Mesenchymal stem cell (in vitro differentiated cells and primary cell): ENCODE data around the gene FAM110D.

Experiments used
- DNase-seq: peaks from one replicate; pipeline ENCODE4 v3.0.0-alpha.2; 2013
- H2AFZ ChIP-seq: one replicate; pipeline ENCODE4 v1.6.1; 2013; ENCODE audit warnings: low read depth, mild to moderate bottlenecking, control low read depth, inconsistent platforms, low read length, moderate library complexity
- H2AK5ac ChIP-seq: 2 replicates; pipeline ENCODE4 v1.6.1; 2013; ENCODE audit warnings: low read length, moderate library complexity, mild to moderate bottlenecking, inconsistent platforms; ENCODE audit not compliant: severe bottlenecking
- H2BK120ac ChIP-seq: one replicate; pipeline ENCODE4 v1.6.1; 2013; ENCODE audit warnings: low read depth, mild to moderate bottlenecking, inconsistent platforms, low read length, moderate library complexity
- H2BK12ac ChIP-seq, 2 experiments: one replicate each; pipeline ENCODE4 v1.6.1; 2013; ENCODE audit warnings: inconsistent platforms in 2 of 2, low read length in 2 of 2, mild to moderate bottlenecking in 2 of 2, moderate library complexity in 2 of 2, control low read depth in 1 of 2
- H2BK15ac ChIP-seq: one replicate; pipeline ENCODE4 v1.6.1; 2013; ENCODE audit warnings: mild to moderate bottlenecking, low read depth, inconsistent platforms; ENCODE audit not compliant: poor library complexity, severe bottlenecking
- H2BK5ac ChIP-seq: 2 replicates; pipeline ENCODE4 v1.6.1; 2013; ENCODE audit warnings: low read depth, mild to moderate bottlenecking, low read length, control low read depth, inconsistent platforms; ENCODE audit not compliant: poor library complexity, severe bottlenecking
- H3K14ac ChIP-seq, 2 experiments: one replicate each; pipeline ENCODE4 v1.6.1; 2013; ENCODE audit warnings: inconsistent platforms in 2 of 2, low read length in 2 of 2, control low read depth in 1 of 2, mild to moderate bottlenecking in 1 of 2, moderate library complexity in 1 of 2
- H3K18ac ChIP-seq, 2 experiments: one replicate each; pipeline ENCODE4 v1.6.1; 2013; ENCODE audit warnings: inconsistent platforms in 2 of 2, low read length in 2 of 2, control low read depth in 1 of 2, low read depth in 1 of 2, mild to moderate bottlenecking in 1 of 2
- H3K23ac ChIP-seq, 2 experiments: one replicate each; pipeline ENCODE4 v1.6.1; 2013; ENCODE audit warnings: inconsistent platforms in 2 of 2, low read length in 2 of 2, mild to moderate bottlenecking in 2 of 2, moderate library complexity in 2 of 2, control low read depth in 1 of 2
- H3K27ac ChIP-seq: 2 replicates; pipeline ENCODE4 v1.5.1; 2013; ENCODE audit warnings: mild to moderate bottlenecking, moderate library complexity, low read length, control low read depth, inconsistent platforms; ENCODE audit not compliant: poor library complexity, severe bottlenecking
- H3K27me3 ChIP-seq, 2 experiments: 2 replicates each; pipeline versions ENCODE4 v1.6.1 to v1.7.0; 2013; ENCODE audit warnings: low read length in 2 of 2, mild to moderate bottlenecking in 2 of 2, moderate library complexity in 2 of 2, control low read depth in 1 of 2, inconsistent platforms in 1 of 2; ENCODE audit not compliant: control insufficient read depth in 1 of 2, insufficient read depth in 1 of 2
- H3K36me3 ChIP-seq, 2 experiments: 2 replicates each; pipeline versions ENCODE4 v1.6.1 to v1.7.0; 2013; ENCODE audit warnings: low read length in 2 of 2, control low read depth in 1 of 2, inconsistent platforms in 1 of 2, low read depth in 1 of 2, mild to moderate bottlenecking in 1 of 2; ENCODE audit not compliant: insufficient read depth in 2 of 2, control insufficient read depth in 1 of 2
- H3K4ac ChIP-seq, 2 experiments: one replicate each; pipeline ENCODE4 v1.6.1; 2013; ENCODE audit warnings: inconsistent platforms in 2 of 2, low read length in 2 of 2, mild to moderate bottlenecking in 2 of 2, moderate library complexity in 2 of 2, control low read depth in 1 of 2, low read depth in 1 of 2
- H3K4me1 ChIP-seq: 2 replicates; pipeline ENCODE4 v1.6.1; 2013; ENCODE audit warnings: low read depth, low read length, control low read depth; ENCODE audit not compliant: control insufficient read depth, insufficient read depth
- H3K4me2 ChIP-seq: 2 replicates; pipeline ENCODE4 v1.6.1; 2013; ENCODE audit warnings: low read length, mild to moderate bottlenecking, inconsistent platforms; ENCODE audit not compliant: poor library complexity, severe bottlenecking
- H3K4me3 ChIP-seq, 2 experiments: 2 replicates each; pipeline versions ENCODE4 v1.5.1 to v1.7.0; 2013; ENCODE audit warnings: low read length in 2 of 2, mild to moderate bottlenecking in 2 of 2, control low read depth in 1 of 2, low read depth in 1 of 2; ENCODE audit not compliant: insufficient read depth in 1 of 2
- H3K79me1 ChIP-seq: replicated peaks from 2 replicates; pipeline ENCODE4 v1.6.1; 2013; ENCODE audit warnings: mild to moderate bottlenecking, control low read depth, low read length, inconsistent platforms; ENCODE audit not compliant: poor library complexity, severe bottlenecking
- H3K9ac ChIP-seq: 2 replicates; pipeline ENCODE4 v1.7.0; 2013; ENCODE audit warnings: mild to moderate bottlenecking, low read length, moderate library complexity
- H3K9me3 ChIP-seq: 2 replicates; pipeline ENCODE4 v1.7.0; 2013; ENCODE audit warnings: mild to moderate bottlenecking, low read length; ENCODE audit not compliant: control insufficient read depth
- H4K8ac ChIP-seq: one replicate; pipeline ENCODE4 v1.6.1; 2013; ENCODE audit warnings: inconsistent platforms, mild to moderate bottlenecking, low read length, moderate library complexity
- H4K91ac ChIP-seq: one replicate; pipeline ENCODE4 v1.6.1; 2013; ENCODE audit warnings: mild to moderate bottlenecking, low read length, inconsistent platforms
- WGBS: methylation state at CpG from one replicate; pipeline ENCODE4 v1.1.7; 2013; ENCODE audit warnings: mixed read lengths; 5-methylcytosine and 5-hydroxymethylcytosine counted together

FAM110D gene

DNA sequence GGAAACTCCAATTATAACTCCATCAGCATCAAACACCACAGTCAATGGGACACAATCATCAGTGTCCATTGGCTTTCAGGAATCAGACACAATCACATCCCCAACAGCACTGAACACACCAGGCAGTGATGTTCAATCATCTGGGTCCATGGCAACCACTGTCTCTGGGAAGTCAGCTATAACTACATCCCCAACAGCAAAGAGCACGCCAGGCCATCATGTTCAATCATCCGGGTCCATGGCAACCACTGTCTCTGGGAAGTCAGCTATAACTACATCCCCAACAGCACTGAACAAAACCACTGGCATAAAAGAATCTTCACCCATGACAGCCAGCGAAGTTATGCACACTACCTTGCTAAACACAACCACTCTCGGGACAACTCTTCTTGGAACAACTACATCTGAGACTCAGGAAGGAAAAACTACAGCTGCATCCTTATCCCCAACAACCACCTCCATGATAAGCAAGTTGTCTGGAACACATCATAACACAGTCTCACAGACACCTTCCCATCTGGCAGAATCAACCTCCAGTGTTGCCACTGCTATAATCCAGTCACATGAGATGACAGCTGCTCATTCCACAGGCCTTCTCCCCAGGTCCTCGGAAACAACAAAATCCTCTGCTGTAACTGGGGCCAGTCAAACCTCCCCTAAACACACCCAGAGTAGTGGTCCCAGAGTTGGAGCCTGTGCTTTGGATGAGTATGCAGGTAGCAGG, 51.4 kb downstream of the FAM110D start:
- H3K9me3 ChIP-seq: no peaks in the 10 kb centered on the region

DNA sequence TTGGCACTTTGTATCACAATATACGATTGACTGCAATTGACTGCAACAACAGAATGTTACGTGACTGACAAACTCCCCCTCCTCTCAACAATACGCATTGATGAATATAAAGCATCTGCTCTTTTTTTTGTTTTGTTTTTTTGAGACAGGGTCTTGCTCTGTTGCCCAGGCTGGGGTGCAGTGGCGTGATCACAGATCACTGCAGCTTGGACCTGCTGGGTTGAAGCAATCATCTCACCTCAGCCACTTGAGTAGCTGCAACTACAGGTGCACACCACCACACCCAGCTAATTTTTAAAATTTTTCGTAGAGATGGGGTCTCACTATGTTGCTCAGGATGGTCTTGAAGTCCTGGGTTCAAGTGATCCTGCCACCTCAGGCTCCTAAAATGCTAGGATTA, 53.8 kb downstream of the FAM110D start:
- no peaks in the 10 kb centered on the region for H3K4me1 ChIP-seq
- H3K79me1 ChIP-seq: no peaks in the 10 kb centered on the region
- no peak overlapping the region for H3K23ac ChIP-seq
- H4K8ac ChIP-seq: no peak overlapping the region
- H2AFZ ChIP-seq: no peak overlapping the region
- no peak overlapping the region for H3K4me3 ChIP-seq
- no peak overlapping the region for H3K27ac ChIP-seq
- no peak overlapping the region for H3K18ac ChIP-seq
- no peaks in the 10 kb centered on the region for H3K9me3 ChIP-seq
- no peak overlapping the region for H2BK12ac ChIP-seq
- H3K4me2 ChIP-seq: no peak overlapping the region
- H3K9ac ChIP-seq: no peak overlapping the region
- WGBS: 92% methylated on average over 4 of the region's 5 CpGs
- no peak overlapping the region for H4K91ac ChIP-seq
- H2BK5ac ChIP-seq: no peak overlapping the region
- no peak overlapping the region for H2AK5ac ChIP-seq
- no peak for DNase-seq
- H3K36me3 ChIP-seq: no peaks in the 10 kb centered on the region
- H3K27me3 ChIP-seq: peaks cover 30 to 49% of the 10 kb centered on the region in 2 experiments
- H2BK120ac ChIP-seq: no peak overlapping the region
- H3K4ac ChIP-seq: no peak overlapping the region
- H3K14ac ChIP-seq: no peak overlapping the region
- H2BK15ac ChIP-seq: no peak overlapping the region

More for the DNA sequence above, 51.4 kb downstream of the FAM110D start:
- H3K27ac ChIP-seq: no peak overlapping the region
- H3K36me3 ChIP-seq: no peaks in the 10 kb centered on the region
- DNase-seq: no peak
- H3K14ac ChIP-seq: no peak overlapping the region
- no peak overlapping the region for H2BK120ac ChIP-seq
- H3K4me1 ChIP-seq: no peaks in the 10 kb centered on the region
- H3K4me2 ChIP-seq: no peak overlapping the region
- H3K4me3 ChIP-seq: no peak overlapping the region
- H3K27me3 ChIP-seq: peaks cover 22 to 33% of the 10 kb centered on the region in 2 experiments
- H3K9ac ChIP-seq: no peak overlapping the region
- no peak overlapping the region for H3K18ac ChIP-seq
- no peak overlapping the region for H2BK12ac ChIP-seq
- H3K23ac ChIP-seq: no peak overlapping the region
- no peak overlapping the region for H2AK5ac ChIP-seq
- H2BK5ac ChIP-seq: no peak overlapping the region
- H4K91ac ChIP-seq: no peak overlapping the region
- no peak overlapping the region for H2BK15ac ChIP-seq
- H4K8ac ChIP-seq: no peak overlapping the region
- no peak overlapping the region for H2AFZ ChIP-seq
- no peak overlapping the region for H3K4ac ChIP-seq
- no peaks in the 10 kb centered on the region for H3K79me1 ChIP-seq
- WGBS: 89% methylated on average over 4 of the region's 5 CpGs

DNA sequence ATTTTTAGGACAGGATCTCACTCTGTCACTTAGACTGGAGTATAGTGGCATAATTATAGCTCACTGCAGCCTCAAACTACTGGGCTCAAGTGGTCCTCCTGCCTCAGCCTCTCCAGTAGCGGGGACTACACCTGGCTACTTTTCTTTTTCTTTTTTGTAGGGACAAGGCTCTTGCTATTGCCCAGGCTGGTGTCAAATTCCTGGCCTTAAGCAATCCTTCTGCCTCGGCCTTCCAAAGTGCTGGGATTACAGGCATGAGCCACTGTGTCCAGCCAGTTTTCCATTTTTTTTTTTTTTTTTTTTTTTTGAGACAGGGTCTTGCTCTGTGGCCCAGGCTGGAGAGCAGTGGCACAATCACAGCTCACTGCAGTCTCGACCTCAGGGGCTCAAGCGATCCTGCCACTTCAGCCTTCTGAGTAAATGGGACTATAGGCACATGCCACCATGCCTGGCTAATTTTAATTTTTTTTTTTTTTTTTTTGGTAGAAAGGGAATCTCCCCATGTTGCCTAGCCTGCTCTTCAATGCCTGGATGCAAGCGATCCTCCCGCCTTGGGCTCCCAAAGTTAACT, 54.5 kb downstream of the FAM110D start:
- no peak for DNase-seq
- Histone ChIP-seq H3K27ac (no peak overlapping the region), H3K4me3 (no peak overlapping the region), H3K18ac (no peak overlapping the region), H2BK12ac (no peak overlapping the region), H3K9me3 (no peaks in the 10 kb centered on the region), H4K91ac (no peak overlapping the region), H4K8ac (no peak overlapping the region), H3K4me1 (no peaks in the 10 kb centered on the region), H2AK5ac (no peak overlapping the region), H3K36me3 (no peaks in the 10 kb centered on the region), H3K4ac (no peak overlapping the region), H3K23ac (no peak overlapping the region), H2BK5ac (no peak overlapping the region), H3K79me1 (no peaks in the 10 kb centered on the region), H3K4me2 (no peak overlapping the region), H3K14ac (no peak overlapping the region), H2AFZ (no peak overlapping the region), H2BK120ac (no peak overlapping the region), H3K9ac (no peak overlapping the region), H2BK15ac (no peak overlapping the region), H3K27me3 (peaks cover 30 to 51% of the 10 kb centered on the region in 2 experiments)
- 94% methylated on average over 6 of the region's 6 CpGs for WGBS
